Measurements from ENCODE around the gene NDUFAF3.
"Not testable (repeated sequence)": the region's sequence is repeated elsewhere in the genome, so short reads cannot be mapped to it uniquely, and the experiment has no call there.

The NDUFAF3 gene

DNA sequence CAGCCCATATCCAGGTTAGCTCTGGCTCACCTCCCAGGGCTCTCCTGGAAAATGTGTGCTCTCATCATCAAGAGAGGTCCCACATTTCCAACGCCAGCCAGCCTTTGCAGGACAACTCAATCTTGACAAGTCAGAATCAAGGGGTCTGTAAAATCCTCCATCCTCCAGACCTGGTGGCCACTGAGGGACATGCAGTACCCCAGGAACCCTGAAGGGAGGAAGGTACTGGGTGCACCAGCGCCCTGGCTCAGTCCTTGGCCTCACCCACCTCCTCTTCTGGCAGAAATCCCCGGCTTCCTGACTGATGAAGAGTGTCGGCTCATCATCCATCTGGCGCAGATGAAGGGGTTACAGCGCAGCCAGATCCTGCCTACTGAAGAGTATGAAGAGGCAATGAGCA lies 20.8 kb upstream of the NDUFAF3 start:
- no peak for DNase-seq

DNA sequence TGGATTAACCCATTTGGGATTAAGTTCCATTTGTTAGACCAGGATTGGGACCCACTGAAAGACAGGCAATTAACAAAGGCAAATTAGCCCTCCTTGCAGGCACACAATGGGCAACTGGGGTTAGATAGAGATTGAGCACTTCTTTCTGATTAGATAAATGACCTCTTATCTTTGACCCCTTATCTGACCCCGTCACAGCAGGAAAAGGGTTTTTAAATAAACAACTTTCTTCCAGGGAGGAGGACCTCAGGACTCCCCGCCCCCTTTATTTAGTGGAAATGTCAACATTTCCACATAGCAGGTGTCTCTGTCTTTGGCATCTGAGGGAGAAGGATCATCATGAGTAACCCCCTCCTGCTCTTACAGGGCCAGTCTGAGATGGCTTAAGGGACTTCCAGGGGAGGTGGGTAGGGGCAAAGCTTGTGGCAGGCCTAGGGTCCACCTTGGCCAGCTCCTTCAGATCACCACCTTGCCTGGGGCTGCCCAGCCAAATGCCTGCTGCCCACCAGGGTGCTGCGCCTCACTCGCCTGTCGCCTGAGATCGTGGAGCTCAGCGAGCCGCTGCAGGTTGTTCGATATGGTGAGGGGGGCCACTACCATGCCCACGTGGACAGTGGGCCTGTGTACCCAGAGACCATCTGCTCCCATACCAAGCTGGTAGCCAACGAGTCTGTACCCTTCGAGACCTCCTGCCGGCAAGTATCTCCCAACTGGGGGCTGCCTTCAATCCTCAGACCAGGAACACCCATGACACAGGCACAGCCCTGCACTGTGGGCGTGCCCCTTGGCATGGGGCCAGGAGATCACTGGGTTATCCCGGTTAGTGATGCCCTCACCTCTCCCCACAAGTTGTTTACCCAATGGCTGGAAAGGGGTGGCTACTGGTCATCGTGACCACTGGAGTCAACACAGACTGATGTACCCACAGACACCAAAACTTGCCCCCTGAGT lies 17.3 kb upstream of the NDUFAF3 start:
- DNase-seq = peak; percentile 53

DNA sequence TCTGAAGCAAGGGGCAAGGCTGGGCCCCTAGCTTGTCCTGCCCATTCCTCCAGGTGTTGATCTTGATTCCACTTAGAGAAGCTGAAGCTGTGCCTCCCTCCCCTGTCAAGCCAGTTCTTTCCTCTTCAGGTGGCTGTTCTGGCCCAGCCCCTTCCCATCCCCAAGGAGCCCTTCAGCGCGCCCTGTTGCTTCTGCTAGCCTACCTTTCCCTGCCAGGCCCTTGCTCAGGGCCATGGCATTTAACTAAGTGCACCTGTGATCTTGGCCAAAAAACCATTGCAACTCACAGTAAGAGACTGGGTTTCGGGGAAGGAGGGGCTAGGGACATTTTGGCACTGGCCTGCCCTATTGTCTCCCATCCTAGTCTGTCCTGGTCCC lies 16.6 kb upstream of the NDUFAF3 start:
- DNase-seq = peak; percentile 53

DNA sequence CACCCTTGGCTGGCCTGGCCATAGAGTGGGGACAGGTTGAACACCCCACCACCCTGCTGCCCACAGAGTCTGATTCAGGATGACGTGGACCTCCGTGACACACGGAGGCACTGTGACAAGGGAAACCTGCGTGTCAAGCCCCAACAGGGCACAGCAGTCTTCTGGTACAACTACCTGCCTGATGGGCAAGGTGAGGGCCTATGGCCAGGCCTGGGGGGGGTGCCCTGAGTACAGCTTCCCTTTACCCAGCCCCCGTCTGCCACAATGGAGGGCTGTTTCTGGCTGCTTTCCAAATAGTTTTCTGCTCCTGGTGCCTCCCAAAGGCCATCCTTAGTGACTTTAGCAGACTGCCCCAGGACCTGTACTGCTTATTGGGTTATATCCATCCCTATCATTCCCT lies 15.9 kb upstream of the NDUFAF3 start:
- DNase-seq = no peak

DNA sequence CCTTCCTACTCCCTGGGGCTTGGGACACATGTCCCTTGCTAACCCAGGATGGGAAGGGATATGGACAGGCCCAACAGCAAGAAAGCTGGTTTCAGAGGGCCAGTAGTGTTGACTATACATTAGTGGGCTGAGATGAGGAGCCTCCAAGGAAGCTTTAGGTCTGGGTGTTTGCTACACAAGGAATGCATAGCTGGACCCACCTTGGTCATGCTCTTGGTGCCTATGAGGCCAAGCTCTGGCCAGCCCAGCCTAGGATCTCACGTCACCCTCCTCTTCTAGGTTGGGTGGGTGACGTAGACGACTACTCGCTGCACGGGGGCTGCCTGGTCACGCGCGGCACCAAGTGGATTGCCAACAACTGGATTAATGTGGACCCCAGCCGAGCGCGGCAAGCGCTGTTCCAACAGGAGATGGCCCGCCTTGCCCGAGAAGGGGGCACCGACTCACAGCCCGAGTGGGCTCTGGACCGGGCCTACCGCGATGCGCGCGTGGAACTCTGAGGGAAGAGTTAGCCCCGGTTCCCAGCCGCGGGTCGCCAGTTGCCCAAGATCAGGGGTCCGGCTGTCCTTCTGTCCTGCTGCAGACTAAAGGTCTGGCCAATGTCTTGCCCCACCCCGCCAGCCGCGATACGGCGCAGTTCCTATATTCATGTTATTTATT lies 15.4 kb upstream of the NDUFAF3 start:
- no peak for DNase-seq

DNA sequence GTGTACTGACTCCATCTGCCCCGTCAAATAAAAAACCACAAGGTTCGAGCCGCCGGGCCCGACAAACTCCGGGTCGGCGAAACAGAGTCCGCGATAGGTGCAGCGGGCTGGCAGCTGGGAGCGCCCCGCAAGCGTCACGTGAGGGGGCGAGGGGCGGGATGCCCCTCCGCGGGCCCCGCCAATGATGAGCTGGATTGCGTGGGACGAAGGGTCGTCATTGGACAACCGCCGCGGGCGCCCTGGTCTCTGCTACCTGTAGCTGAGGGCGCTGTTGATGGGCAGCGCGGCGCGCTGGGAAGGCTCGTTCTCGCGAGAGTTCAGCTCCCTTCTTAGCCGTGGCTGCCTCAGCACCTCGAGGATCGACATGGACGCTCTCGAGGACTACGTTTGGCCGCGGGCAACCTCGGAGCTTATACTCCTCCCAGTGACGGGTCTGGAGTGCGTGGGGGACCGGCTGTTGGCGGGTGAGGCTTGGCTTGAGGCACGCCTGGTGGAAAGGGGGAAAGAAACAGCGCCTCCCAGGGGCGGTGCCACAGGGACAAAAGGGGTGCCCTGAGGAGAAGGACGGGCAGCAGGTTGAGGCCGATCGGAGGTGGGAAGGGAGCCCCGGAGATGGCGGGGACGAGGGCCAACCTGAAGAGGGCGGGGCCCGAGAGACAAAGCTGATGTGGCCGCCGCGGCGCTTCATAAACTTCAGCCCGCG lies 14.7 kb upstream of the NDUFAF3 start, which contains the start of gene WDR6:
TSS of gene WDR6 (plus strand) at position 324 of the 703 bp plus-strand sequence. CDS start at position 365, 41 bp downstream.
- peak; percentile 90 for DNase-seq

DNA sequence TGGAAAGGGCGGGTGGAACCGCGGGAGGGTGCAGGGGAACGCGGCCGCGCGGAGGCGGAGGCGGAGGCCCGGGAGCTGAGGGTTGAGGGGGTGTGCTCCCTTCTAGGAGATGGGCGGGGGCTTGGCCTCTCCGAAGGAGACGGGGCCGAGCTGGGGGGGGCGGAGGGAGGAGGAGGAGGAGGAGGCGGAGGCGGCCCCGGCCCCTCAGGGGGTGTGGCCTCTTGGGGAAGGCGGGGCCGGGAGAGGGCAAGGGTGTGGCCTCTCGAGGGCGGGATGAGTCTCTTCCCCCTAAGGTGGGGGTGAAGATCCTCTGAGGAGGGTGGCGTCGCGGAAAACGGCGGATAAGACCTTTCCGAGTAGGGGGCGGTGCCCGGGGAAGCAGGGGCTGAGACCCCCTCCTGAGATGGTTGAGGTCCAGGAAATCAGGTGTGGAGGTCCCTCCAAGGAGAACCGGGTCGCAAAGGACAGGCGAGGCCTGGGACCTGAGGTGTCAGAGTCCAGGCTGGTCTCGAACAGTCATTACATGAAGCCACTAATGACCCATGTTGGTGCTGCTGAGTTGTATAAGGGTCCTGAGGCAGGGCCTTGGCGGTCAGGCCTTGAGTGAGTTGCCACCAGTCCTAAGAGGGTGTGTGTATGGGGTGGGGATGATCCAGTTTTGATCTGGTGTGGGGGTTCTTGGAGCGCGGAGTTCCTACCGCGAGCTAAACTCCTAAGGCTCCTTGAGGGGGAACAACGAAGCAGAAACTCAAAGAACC lies 14.0 kb upstream of the NDUFAF3 start:
- peak; percentile 19 for DNase-seq

DNA sequence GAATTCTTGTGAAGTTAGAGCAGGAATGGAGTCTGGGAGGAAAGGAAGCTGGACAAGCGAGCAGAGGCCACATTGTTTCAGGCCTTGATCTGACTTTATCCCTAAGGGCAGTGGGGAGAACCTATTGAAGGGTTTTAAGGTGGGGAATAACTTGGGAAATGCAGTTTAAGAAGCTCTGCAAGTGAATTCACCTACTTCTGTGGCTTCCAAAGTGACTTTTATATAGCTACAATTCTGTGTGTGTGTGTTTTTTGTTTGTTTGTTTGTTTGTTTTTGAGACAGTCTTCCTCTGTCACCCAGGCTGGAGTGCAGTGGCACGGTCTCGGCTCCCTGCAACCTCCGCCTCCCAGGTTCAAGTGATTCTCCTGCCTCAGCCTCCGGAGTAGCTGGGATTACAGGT lies 13.3 kb upstream of the NDUFAF3 start:
- not testable (repeated sequence) for DNase-seq

DNA sequence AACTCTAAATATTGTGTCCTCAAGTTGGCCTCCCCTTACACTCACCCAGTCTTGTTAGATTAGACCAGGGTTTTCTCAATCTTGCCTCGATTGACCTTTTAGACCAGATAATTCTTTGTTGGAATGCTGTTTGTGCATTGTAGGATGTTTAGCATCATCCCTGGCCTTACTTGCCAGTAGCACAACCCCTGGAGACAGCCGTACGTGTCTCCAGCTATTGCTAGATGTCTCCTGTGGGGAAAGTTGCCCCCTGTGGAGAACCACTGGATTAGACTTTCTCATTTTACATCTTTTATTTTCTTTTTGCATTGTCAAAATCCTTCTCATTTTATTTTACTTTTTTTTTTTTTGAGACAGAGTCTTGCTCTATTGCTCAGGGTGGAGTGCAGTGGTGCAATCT lies 12.5 kb upstream of the NDUFAF3 start:
- no peak for DNase-seq

DNA sequence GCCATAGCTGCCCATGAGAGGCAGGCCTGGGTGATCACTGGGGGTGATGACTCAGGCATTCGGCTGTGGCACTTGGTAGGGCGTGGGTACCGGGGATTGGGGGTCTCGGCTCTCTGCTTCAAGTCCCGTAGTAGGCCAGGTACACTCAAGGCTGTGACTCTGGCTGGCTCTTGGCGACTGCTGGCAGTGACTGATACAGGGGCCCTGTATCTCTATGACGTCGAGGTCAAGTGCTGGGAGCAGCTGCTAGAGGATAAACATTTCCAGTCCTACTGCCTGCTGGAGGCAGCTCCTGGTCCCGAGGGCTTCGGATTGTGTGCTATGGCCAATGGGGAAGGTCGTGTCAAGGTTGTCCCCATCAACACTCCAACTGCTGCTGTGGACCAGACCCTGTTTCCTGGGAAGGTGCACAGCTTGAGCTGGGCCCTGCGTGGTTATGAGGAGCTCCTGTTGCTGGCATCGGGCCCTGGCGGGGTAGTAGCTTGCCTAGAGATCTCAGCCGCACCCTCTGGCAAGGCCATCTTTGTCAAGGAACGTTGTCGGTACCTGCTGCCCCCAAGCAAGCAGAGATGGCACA lies 9.4 kb upstream of the NDUFAF3 start:
- DNase-seq = no peak

DNA sequence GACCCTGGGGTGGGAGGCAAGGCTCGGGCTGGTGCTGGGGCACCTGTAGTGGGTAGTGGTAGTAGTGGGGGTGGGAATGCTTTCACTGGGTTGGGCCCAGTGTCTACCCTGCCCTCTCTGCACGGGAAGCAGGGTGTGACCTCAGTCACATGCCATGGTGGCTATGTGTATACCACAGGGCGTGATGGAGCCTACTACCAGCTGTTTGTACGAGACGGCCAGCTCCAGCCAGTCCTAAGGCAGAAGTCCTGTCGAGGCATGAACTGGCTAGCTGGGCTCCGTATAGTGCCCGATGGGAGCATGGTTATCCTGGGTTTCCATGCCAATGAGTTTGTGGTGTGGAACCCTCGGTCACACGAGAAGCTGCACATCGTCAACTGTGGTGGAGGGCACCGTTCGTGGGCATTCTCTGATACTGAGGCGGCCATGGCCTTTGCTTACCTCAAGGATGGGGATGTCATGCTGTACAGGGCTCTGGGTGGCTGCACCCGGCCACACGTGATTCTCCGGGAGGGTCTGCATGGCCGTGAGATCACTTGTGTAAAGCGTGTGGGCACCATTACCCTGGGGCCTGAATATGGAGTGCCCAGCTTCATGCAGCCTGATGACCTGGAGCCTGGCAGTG lies 8.7 kb upstream of the NDUFAF3 start:
- no peak for DNase-seq

DNA sequence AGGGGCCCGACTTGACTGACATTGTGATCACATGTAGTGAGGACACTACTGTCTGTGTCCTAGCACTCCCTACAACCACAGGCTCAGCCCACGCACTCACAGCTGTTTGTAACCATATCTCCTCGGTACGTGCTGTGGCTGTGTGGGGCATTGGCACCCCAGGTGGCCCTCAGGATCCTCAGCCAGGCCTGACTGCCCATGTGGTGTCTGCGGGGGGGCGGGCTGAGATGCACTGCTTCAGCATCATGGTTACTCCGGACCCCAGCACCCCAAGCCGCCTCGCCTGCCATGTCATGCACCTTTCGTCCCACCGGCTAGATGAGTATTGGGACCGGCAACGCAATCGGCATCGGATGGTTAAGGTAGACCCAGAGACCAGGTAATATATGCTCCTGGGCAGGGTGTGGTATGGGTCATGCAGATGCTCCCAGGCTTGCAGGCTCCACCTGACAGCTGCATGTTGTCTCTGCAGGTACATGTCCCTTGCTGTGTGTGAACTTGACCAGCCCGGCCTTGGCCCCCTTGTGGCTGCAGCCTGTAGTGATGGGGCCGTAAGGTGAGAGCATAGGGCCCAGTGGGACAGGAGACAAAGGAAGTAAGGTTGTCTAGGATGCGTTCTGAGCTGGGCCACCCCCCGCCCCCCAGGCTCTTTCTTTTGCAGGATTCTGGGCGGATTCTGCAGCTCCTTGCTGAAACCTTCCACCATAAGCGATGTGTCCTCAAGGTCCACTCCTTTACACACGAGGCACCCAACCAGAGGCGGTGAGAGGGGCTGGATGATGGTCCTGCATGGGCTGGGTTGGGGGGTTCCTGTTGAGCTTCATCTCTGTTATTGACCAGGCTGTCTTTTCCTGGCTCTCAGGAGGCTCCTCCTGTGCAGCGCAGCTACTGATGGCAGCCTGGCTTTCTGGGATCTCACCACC lies 7.9 kb upstream of the NDUFAF3 start:
- peak; percentile 31 for DNase-seq

DNA sequence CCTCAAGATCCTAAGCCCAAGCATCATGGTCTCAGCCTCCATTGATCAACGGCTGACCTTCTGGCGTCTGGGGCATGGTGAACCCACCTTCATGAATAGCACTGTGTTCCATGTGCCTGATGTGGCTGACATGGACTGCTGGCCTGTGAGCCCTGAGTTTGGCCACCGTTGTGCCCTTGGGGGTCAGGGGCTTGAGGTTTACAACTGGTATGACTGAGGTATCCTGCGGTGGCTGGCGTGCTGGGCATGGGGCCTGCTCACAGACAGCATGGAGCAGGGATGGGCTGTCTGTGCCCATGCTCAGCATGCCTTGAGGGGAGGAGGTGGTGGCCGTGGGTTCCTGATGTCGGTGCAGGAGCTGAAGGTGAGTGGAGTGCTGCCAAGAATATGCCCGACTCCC lies 6.8 kb upstream of the NDUFAF3 start:
- DNase-seq = no peak

DNA sequence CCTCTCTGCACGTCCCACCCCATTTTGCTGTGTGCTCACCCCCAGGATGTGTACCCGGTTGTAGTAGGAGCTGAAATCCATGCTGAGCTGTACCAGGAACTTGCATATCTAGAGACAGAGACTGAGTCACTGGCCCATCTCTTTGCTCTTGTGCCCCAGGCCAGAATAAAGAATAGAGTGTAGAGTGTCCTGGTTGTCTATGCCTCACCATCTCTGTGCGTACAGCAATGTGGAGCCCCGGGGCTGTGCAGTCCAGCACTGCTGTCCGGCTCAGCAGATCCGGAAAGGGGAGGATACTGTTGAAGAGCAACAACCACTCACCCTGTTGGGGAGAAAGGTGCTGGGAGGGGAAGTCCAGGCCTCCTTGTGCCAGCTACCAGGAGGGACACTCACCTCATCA lies 6.2 kb upstream of the NDUFAF3 start:
- DNase-seq = no peak

DNA sequence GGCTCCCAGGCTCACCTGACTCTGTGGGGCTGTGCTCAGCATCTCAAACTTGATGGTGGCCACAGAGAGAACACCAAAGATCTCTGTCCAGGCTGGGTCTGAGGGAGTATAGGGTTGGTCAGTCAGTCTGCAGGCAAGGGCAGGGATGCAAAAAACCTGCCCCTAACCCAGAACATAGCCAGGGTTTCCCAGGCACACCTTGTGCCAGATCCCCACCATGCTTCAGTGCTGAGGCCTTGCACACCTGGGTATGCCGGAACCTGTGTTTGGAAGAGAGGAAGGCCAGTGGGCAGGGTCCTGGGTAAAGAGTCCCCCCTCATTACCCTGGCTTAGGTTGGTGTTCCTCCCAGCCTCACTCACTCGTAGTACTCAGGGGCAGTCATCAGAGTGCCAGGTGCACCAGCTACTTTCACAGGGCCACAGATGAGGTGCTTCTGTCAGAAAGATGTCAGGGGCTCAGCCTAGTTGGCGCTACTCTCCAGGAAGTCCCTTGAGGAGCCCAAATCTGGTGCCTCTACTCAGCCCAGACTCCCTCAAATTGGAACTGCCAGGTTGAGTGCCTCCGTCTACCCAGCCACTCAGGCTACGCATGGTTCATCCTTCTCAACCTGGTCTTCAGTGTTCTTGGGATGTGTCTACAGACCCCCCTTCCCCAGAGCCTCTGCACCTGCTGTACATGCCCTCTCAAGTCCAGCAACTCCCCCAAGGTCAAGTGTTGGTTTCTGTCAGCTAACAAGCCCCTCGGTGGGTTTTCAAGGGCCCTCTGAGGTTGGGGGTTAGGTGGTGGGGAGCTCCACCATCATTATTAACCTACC lies 5.3 kb upstream of the NDUFAF3 start:
- no peak for DNase-seq

DNA sequence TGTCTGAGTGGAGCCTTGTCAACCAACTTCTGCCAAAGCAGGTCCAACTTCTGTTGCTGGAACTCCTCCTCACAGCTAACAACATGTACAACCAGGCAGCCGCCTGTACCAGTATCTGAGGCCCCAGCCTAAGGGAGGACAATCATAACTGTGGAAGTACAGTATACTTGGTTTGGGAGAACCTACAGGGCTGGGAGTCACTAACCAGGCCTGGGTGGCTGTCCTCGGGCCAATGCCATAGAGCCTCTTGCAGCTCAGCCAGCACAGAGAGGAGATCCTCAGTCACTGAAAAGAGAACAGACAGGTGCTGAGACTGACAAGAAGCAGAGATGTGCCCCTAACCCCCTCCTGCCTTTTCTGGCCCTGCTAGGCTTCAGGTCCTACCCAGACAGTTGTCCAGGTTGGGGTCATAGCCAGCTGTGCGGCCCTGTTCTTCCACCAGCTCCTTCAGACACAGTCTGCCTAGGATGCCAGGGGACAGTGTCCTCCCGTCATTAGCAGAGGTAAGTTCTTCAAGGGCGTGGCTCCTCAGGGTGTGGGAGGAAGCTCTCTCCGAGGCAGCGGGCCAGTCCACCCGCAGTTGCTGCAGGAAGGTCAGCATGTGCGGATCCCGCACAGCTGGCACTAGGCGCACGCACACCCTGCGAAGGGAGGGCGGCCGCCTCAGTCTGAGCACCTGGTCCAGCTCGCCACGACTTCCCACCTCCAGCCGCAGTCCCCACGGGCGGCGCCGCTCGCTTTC lies 4.5 kb upstream of the NDUFAF3 start:
- DNase-seq = no peak

DNA sequence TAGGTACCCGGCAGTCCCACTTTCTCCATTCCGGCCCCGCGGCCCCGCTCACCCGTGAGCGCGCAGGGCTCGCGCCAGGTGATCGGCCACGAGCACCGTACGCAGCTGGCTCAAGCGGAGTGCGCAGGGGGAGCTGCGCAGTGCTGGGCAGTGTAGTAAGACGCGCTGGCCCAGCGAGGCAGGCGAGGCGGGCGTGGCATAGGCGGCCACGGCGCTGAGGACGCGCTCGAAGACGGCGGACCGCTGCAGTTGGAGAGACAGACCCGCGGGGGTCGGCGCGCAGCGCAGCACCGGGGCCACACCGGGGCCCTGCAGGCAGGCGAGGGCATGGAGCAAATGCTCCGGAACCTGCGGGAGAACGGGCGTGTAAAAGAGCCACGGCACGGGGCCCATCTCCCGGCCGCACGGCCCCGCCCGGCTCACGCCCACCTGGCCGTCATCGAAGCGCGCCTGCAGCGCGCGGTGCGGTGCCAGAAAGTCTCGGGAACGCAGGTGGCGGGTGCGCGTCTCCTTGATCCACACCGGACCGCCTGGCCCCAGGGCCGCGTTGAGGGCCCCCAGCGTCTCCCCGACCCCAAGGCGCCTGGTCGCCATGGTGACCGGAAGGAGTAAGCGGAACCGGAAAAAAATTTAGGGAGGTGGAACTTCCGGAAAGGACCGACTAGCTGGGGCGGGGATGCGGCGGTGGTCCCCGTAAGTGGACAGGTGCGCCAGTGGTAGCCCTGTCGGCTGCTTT lies 3.8 kb upstream of the NDUFAF3 start, which contains the start of gene DALRD3:
TSS of gene DALRD3 (minus strand) at position 610 of the 736 bp plus-strand sequence. CDS start at position 594, 16 bp downstream.
- peak; percentile 31 for DNase-seq

DNA sequence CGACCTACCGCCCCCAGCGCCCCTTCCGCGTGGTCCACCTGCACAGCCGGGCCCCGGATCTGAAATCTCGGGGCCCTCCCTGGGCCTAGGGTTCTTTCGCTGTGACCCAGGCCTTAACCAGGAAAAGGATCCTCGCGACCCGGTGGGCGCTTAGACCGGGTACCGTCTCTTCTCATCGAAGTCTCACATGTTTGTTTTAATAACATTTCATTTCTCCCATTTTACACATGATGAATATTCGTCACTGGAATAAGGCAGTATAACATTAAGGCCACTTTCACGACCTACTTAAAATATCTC lies 3.3 kb upstream of the NDUFAF3 start:
- no peak for DNase-seq

DNA sequence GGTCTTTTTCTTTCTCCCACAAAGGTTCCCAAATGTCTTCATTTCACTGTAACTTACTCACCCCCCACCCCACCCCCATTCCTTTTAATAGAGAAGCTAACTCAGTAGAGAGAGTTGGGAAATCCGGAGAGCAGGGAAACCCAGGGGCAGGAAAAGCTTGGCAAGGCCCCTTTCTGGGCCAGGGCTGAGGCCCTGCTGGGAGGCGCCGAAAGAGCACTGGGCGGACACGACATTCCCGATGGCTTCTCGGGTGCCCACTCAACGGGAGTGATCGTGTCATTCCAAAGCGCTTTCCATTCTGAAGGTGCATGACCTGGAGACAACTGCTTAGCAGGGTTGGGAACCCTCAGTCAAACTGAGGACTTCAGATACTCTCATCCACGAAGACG lies 2.0 kb upstream of the NDUFAF3 start:
- no peak for DNase-seq

Measured in NCI-H510A treated with DMSO at 0.1 percent for 48 hours (cell line).